ENCODE measurements around the gene TADA2B.

Gene TADA2B

DNA sequence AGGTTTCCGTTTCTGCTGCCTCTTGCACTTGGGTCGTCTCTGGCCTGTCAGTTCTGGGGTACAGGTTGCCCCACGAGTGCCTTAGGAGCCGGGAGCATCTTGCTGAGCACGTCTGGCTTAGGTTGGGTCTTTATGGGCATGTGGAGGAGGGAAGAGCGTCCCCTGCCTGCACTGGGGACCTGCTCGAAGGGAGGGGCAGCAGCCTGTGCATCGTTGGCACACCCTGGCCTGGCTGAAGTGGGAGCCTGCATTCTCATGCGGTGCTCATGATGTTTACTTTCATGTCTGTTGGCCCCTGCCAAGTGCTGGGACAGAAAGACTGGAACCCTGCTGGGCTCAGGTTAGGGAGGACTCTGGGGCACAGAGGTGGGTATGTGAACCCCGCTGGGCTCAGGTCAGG lies 23.8 kb upstream of the TADA2B start:
- no peak for DNase-seq

DNA sequence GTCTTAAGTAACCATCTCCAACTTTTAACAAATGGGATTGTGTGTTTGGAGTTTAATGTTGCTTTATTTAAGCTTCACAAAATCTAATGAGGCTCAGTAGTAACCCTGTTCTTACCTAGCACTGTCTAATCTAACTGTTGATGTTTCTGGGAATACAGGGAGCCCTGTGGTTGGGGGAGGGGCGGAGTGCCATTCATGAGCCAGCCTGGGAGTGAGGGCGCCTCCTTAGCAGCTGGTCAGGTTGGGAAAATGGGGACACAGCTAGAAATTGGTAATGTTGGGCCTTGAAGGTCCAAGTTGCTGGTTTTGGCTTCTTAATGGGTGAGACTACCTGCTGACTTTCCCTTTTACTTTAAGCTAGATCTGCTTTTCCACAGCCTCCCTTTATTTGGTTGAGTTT lies 22.9 kb upstream of the TADA2B start:
- no peak for DNase-seq

DNA sequence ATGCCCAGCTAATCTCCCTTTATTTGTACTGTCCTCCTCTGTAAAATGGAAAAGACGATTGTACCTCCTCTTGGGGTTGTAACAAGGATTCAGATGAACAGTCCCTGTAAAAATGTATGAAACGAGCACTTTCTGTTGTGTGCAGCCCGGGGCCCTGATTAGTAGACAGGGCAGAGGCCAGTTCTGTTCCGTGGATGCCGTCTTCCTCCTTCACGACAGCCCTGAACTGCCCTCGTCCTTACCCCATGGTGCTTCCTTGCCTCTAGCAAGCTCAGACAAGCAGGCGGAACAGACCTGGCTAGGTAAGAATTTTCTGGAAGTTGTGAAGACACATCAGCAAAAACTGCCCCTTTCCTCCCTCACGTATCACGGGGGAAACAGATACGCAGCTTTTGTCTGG lies 22.3 kb upstream of the TADA2B start:
- no peak for DNase-seq

DNA sequence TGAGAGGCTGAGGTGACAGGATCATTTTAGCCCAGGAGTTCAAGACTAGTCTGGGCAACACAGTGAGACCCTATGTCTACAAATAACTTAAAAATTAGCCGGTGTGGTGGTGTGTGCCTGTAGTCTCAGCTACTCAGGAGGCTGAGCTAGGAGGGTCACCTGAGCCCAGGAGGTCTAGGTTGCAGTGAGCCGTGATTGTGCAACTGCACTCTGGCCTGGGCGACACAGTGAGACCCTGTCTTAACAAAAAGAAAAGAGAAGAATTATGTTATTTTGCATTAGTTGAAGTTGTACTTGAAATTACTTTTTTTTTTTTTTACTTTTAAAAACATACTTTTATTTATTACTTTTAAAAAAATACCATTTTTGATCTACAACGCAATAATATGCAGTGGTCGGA lies 21.8 kb upstream of the TADA2B start:
- DNase-seq = no peak

DNA sequence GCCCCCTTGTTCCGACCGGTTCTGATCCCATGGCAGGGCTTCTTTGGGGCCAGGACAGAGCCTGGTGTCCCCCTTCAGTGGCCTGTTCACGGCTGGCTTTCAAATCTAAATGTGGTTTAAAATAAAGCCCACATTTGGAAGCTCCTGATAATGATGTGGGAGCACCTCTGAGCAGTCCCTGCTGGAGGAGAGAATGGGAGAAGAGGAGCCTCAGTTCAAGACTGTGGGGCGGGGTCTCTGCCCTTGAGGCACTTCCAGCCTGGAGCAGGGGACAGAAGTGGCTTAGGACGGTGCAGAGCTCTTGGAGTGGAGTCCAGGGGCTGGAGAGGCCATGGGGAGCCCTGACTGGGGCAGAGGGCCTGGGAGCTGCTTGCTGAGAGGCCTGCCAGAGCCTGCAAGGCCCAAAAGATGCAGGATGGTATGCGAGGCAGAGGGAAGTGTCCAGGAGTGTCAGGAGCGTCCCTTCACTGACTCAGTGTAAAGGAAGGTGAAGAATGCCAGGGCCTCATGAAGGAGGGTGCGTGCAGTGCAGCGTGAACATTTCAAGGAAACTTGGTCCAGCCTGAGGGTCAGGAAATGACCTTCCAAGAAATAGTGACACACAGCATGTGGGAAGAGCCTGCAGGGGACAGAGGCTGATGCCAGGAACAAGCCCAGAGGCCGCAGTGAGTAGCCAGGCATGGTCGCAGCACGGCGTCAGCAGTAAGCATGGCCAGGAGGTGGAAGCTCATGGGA lies 21.1 kb upstream of the TADA2B start:
- no peak for DNase-seq

DNA sequence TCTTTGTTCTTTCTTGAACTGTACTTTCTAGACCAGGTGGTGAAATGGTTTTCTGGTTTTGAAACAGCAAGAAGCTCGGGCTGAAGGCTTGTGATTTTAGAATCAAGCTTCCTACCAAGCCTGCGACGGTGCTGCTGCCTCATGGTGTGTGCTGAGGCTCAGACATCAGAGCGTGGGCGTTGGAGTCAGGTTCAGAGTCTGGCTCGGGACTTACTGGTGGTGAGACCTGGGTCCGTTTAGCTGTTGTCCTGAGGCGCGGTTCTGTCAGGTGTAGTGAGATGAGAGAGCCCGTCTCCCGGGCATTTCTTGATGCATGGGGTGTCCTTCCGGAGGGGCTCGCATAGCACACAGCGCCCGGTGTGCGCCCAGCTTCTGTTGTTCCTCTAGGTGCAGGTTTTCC lies 19.7 kb upstream of the TADA2B start:
- DNase-seq = no peak

DNA sequence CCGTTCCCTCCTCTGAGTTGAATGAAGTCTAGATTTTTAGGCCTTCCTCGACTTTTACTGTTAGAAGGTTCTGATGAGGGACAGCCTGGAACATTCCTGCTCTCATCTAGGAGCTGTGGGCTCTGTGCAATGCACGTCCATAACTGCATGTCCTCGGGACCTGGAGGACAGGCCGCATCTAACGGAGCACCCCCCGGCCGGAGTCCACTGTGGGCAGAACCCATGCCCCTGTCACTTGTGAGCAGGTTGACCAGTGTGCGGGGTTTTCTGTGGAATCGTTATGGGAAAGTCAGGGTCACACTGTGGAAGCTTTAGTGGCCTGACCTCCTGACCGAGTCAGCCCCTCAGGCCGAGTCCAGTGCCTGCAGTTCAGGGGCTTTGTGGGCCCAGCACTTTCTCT lies 19.3 kb upstream of the TADA2B start:
- no peak for DNase-seq

DNA sequence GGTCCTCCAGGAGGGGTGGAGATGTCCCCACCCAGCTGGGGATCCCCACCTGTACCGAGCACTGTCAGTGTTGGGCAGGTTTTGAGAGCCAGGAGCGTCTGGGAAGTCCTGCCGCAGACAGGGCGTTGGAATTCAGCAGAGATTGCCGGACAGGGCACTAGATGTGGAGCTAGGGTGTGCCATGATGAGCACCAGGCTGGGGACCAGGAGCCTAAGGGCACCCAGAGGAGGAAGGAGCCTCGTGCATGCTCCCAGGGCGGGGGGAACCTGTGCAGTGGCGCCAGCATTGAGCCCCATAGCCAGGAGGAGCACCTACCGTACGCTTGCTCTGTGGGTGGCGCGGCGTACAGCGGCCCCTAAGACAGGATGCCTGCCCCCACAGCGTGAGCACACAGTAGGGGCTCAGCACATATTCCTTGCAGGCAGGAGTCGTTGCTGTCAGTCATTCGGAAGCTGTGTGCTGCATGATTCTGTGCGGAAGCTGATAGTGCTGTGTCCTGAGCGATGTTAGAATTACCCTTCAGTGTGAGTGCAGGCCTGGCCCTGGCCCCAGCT lies 18.8 kb upstream of the TADA2B start:
- no peak for DNase-seq

DNA sequence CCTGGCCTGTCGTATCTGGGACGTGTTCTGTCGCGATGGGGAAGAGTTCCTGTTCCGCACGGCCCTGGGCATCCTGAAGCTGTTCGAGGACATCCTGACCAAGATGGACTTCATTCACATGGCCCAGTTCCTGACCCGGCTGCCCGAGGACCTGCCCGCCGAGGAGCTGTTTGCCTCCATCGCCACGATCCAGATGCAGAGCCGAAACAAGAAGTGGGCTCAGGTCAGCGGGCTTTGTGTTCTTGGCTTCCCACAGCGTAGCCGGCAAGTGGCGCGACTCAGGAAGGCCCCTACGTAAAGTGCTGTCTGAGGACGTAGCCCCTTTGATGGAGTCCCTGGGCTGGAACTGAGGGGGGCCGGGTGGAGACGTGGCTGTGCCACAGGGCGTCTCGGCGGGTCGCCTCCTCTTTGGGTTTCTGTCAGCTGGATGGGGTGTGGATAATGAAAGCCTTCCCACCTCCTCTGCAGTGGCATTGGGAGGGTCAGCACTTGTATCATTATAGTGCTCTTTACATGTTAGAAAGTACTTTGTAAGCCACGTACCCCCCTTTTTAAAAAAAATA lies 18.1 kb upstream of the TADA2B start:
- DNase-seq = no peak

DNA sequence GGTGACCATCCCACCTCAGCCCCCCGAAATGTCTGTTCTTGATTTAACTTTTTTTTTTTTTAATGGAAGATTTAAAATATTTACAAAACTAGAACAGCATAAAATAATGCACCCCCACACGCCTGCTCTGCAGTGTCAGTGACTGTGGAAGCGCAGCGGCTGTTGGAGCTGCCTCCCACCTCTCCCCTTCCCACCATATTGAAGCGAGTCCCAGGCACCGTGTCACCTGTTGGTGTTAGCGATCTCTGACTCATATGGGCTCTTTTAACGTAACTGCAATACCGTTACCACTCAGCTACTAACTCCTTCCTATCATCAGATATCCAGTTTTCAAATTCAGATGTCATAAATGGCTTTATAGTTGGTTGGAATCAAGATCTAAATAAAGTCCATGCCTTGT lies 17.1 kb upstream of the TADA2B start:
- no peak for DNase-seq

DNA sequence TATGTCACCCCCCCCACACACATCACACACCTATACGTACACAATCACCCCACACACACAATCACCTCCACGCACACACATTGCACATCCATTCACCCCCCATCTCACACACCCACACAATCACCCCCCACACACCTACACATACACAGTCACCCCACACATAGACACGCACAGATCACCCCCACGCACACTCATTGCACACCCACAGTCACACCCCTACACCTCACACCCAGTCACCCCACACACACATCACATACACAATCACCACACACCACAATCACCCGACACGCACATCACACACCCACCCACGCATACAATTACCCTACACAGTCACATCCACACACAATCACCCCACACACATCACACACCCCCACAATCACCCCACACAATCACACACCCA lies 15.9 kb upstream of the TADA2B start:
- no peak for DNase-seq

DNA sequence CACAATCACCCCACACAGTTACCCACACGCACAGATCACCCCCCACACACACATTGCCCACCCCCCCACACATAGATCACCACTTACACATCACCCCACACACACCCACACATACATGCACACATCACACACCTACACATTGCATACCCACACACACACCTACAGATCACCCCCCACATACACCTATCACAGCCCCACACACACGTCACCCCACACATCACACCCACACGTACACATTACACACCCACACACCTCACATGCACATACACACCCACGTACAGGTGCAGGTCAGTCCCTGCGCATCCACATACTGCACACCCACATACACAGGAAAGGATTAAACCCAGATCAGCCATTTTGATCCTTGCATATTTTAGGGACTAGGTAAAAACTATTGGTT lies 15.3 kb upstream of the TADA2B start:
- DNase-seq = no peak

DNA sequence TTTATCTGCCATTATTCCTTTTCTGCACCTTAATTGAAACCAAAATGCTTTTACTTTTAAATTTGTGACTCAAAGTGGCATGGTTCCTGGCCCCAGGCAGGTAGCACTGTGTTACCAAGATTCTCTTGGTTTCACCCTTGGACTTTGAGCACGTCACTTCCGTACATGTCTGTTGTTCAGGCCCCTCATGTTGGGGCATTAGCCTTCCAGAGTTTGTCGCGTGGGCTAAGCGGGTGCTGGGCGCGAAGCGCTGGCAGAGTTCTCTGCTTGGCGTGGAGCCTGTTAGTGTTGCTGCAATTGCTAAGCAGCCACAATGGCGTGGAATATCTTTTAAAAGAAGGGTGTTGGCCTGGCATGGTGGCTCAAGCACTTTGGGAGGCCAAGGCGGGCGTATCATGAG lies 14.0 kb upstream of the TADA2B start:
- DNase-seq = no peak

DNA sequence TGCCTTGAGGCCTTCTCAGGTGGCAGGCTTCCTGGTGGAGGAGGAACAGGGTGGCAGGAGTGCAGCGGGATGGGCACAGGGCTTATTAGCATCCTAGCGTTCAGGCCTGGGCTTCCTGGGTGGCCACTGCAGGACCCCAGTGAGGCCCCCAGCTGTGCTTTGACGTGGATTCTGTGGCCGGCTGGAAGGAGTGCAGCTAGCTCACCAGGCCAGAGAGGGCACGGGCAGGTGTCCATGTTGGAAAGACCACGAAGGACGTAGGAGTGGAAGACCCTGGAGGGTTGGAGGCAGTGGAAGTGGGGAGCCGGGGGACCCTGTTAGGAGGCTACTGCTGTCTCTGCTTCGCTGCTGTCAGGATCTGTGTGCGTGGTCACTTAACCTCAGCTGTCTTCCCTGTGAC lies 13.3 kb upstream of the TADA2B start:
- no peak for DNase-seq

DNA sequence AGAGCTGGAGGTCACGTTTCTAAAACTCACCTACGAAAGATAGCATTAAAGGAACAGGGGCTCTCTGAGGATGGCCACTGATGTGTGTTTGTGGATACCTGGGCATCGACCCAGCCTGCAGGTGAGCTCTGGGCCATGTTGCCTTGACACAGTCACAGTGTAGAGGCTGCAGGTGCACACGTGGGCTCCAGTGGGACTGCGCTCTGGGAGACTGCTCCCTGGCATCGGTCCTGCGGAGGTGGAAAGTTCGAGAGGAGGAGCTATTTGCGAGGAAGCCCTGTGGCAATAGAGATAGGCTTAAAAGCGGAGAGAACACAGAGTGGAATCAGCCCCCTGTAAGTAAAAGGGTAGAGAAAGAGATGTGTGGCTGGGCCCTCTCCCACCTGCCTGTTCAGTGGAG lies 12.3 kb upstream of the TADA2B start:
- no peak for DNase-seq

DNA sequence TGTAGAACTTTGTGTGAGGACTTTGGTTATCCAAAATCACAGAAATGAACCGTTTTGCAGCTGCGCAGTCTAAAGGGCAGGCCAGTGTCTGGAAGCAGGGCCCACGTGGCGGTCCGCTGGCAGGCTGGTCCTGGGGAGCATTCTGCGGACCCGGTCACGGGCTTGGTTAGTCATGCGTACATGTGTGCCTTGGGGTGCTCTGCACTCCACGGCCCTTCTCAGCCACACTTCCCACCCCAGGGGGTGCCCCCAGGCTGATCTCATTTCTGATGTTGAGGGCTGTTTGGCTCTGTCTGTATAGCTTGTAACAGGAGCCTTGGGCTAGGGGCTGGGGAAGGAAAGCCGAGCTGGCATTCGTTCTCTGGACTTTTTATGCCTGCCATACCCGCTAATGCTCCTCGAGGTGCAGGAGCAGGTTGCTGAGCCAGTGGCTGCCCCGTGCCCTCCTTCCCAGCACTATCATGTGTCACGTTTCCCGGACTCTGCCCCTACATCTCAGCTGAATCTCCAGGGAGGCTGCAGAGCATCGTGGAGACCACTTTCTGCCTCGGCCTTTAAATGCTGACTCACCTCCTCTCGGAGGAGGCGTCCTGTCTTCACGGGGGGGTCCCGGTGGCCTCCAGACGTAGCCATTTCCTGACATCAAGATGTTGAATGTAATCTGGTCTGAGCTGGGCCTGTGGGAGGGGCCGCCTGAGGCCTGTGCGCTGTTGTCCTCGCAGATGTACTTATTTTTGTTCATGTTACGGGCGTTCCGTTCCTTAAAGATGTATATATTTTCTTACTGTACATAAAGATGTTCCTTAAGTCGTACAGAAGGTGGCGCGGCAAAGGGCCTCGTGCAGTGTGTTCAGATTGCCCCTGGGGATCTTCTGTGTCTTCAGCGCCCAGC lies 11.4 kb upstream of the TADA2B start:
- no peak for DNase-seq

DNA sequence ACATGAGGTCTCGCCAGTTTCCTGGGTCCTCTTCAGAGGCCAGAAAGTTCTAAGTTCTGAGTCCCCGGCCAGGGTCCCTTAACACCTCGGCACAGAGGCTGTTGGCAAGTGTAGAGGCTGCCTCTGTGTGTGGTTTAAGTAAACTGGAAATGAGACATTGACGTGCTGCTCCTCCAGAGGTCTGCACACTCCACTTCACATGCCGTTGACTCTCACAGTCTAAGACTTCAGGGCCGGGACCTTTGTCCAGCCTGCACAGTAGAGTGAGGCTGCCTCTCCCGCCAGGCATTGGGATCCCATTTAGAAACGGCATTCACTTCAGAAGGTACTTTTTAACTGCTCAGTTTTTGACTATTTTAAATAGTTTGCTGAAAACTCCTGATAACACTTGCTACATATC lies 10.6 kb upstream of the TADA2B start:
- DNase-seq = no peak

DNA sequence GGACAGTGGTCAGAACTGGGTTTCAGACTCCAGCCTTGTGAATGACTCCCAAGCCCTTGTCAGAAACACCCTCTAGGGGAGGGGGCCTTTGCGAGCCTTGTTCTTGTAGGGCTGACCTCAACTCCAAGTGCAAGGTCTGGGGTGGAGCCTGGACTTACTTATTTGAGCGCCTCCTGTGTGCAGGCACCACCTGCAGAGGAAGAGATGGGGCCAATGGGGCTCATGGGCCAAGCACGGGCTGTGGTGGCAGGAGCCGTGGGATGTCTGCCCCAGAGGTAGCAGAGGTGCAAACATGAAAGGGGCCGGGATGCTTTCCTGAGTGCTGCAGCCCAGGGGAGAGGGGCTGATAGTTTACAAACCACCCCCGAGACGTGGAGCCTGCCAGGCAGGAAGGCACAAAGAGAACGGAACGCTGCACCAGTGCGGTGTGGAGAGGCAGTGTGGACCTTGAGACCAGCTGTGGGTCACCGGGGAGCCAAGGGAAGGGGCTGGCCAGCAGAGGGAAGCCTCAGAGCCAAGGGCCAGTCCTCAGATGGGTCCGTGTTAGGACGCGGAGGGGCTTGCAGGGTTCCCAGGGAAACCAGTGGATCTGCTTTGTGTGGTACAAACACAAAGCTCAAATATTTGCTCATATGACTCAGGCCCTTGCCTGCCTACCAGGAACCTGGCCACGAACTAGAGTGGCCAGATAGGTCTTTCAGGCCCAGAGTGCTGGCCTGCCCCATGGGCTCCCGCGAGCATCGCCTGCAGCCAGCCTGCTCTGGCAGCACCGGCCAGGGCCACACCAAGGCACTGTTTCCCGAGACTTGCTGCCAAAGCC lies 8.7 kb upstream of the TADA2B start:
- no peak for DNase-seq

DNA sequence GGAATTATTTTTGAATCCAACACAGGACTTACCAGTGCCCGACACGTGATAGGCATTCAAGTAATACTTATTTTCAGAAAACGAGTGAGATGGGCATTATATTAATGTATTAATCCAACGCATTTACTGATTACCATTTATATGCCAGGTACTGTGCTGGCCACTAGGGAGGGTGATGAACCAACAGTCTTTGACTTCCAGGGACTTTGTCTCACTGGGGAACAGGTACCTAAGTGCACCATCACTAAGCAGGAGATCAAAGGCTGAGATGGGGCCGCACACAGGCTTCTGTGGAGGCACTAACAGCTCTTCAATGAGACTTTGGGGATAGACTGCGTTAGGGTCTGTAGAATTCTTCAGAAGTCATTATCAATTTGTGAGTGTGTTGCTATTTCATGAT lies 5.7 kb upstream of the TADA2B start:
- DNase-seq = no peak

DNA sequence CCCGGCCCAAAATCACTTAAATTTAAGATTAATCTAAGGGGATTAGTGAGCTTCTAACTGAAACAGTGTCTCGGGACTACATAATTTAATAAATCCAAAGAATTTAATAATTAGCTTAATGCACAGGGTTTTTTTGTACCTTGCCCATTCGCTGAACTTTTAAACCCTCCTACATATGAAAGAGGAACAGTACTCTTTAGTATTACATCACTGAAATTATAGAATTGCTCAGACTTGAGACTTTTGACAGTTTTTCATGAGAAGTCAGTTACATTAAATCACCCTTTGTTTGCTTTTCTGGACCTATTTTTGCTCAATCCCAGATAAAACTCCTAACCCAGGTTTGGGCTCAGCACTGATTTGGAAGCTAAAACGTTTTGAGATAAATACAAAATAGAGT lies 2.4 kb upstream of the TADA2B start:
- DNase-seq = no peak

DNA sequence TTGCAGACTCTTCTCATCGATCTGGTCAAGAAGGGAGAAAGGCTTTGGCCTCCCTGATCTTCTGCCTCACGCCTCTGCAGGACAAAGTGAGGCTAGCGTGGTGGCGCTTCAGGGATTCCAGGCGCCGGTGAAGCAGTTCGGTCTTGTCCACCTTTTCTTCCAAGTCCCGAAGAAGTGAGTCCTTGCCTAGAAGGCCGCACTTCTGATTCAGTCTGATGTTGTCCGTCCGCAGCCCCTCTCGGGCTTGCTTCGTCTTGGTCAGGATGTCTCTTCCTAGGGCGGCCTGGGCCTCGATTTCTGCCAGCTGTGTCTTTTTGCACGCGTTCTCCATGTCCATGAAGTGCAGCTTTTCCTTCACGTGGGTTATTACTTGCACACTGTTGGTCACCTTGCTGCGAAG lies 1.9 kb upstream of the TADA2B start:
- DNase-seq = no peak

DNA sequence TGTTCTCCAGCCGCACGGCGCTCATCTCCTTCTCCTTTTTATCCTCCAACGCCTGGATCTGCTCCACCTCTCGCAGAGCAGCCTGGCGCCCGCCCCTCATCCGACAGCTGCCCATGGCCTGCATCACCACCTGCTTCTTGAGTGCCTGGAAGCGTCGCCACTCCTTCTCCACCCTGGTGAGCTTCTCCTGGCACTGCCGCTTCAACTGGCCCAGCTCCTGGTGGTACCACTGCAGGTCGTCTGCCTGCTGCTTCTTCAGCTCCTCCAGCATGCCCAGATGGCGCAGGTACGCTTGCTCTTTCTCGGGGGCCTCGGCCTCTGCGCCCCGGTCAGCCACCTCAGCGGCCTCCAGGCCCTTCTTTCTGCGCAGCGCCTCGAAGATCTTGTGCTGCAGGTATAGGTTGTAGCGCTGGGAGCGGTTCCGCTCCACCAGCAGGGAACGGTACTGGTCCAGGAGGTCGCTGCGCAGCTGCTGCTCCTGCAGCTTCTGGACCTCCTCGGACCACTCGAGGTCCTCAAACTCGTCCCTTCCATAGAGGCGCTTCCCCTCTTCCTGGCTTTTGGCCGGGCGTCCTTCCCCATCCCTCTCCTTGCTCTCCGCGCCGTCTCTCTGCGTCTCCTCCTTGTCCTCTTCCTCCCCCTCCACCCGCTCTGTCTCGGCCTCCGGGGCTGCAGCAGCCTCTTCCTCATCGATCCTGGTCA lies 1.2 kb upstream of the TADA2B start:
- no peak for DNase-seq

Measured in NCI-H1694 treated with DMSO at 0.1 percent for 48 hours (cell line).